ENCODE measurements around the gene ARHGAP24.

ARHGAP24 gene

GRCh38 chr4:85865256-85865655 lies 390.3 kb downstream of the ARHGAP24 start:
- no peak overlapping the region for H3K4me3 ChIP-seq (ENCODE audit: low read depth, low read length)
- DNase-seq (ENCODE audit: low read depth, low spot score): no peak
- no peak for TF ChIP-seq CTCF (IDR thresholded peaks at IDR 0.05; ENCODE audit: insufficient read depth, low read length, missing control alignments)
- CTCF ChIA-PET: interaction anchor here (3.0 kb wide), 1 partner anchor 68 kb away, joined by 11 read pairs; no protein-coding TSS in a partner anchor
- POLR2A ChIA-PET: no interaction called here

GRCh38 chr4:85866508-85866907 lies 391.6 kb downstream of the ARHGAP24 start:
- no peak for DNase-seq (ENCODE audit: low read depth, low spot score)
- CTCF ChIA-PET: interaction anchor here (3.0 kb wide), 1 partner anchor 70 kb away, joined by 11 read pairs; no protein-coding TSS in a partner anchor
- no peak for TF ChIP-seq CTCF (IDR thresholded peaks at IDR 0.05; ENCODE audit: insufficient read depth, low read length, missing control alignments)
- H3K4me3 ChIP-seq (ENCODE audit: low read depth, low read length): no peak overlapping the region
- POLR2A ChIA-PET: no interaction called here

- DNase-seq (ENCODE audit: low read depth, low spot score): no peak
- POLR2A ChIA-PET: no interaction called here
- TF ChIP-seq CTCF (IDR thresholded peaks at IDR 0.05; ENCODE audit: insufficient read depth, low read length, missing control alignments): no peak
- no peak overlapping the region for H3K4me3 ChIP-seq (ENCODE audit: low read depth, low read length)
- CTCF ChIA-PET: interaction anchor here (3.0 kb wide), 1 partner anchor 70 kb away, joined by 11 read pairs; no protein-coding TSS in a partner anchor
Measured at GRCh38 chr4:85867271-85867670, 392.3 kb downstream of the ARHGAP24 start.

GRCh38 chr4:85869181-85869580 lies 394.2 kb downstream of the ARHGAP24 start:
- TF ChIP-seq CTCF (IDR thresholded peaks at IDR 0.05; ENCODE audit: insufficient read depth, low read length, missing control alignments): no peak
- ChIA-PET CTCF (no interaction called here), POLR2A (no interaction called here)
- no peak overlapping the region for H3K4me3 ChIP-seq (ENCODE audit: low read depth, low read length)
- DNase-seq (ENCODE audit: low read depth, low spot score): no peak

GRCh38 chr4:85870298-85871083 lies 395.5 kb downstream of the ARHGAP24 start:
- H3K4me3 ChIP-seq (ENCODE audit: low read depth, low read length): no peak overlapping the region
- no peak for DNase-seq (ENCODE audit: low read depth, low spot score)
- POLR2A ChIA-PET: no interaction called here
- CTCF ChIA-PET: no interaction called here
- no peak for TF ChIP-seq CTCF (IDR thresholded peaks at IDR 0.05; ENCODE audit: insufficient read depth, low read length, missing control alignments)

GRCh38 chr4:85873566-85873965 lies 398.6 kb downstream of the ARHGAP24 start:
- TF ChIP-seq CTCF (IDR thresholded peaks at IDR 0.05; ENCODE audit: insufficient read depth, low read length, missing control alignments): no peak
- CTCF ChIA-PET: no interaction called here
- POLR2A ChIA-PET: no interaction called here

More at GRCh38 chr4:85873566-85873965, 398.6 kb downstream of the ARHGAP24 start:
- no peak for DNase-seq (ENCODE audit: low read depth, low spot score)
- H3K4me3 ChIP-seq (ENCODE audit: low read depth, low read length): no peak overlapping the region

All from AG04449 (cell line).